Measurements from ENCODE around the gene SNRNP200. TPM values are rescaled to one million over a fixed set of nuclear protein-coding genes. Genes with fewer than 3 reads are reported as not detected.
A peak's percentile ranks its signal among the peaks of the same experiment; 100 is the strongest.

Gene SNRNP200
- total RNA-seq, 1 donor from 2014 or later: 97.3 TPM

- H3K9me3 Mint-ChIP-seq (ENCODE audit: unreplicated experiment): no peaks in the 10 kb centered on the region
- no peak overlapping the region for H3K9ac ChIP-seq (ENCODE audit: low read length)
- H2AFZ ChIP-seq (ENCODE audit: low read depth, low read length): no peak overlapping the region
- H3K4me1 Mint-ChIP-seq (ENCODE audit: low read depth, unreplicated experiment): peaks cover 4% of the 10 kb centered on the region
- TF ChIP-seq EZH2 (IDR thresholded peaks at IDR 0.05; ENCODE audit: insufficient read depth, low read length): no peak
- TF ChIP-seq, protein P1, sequence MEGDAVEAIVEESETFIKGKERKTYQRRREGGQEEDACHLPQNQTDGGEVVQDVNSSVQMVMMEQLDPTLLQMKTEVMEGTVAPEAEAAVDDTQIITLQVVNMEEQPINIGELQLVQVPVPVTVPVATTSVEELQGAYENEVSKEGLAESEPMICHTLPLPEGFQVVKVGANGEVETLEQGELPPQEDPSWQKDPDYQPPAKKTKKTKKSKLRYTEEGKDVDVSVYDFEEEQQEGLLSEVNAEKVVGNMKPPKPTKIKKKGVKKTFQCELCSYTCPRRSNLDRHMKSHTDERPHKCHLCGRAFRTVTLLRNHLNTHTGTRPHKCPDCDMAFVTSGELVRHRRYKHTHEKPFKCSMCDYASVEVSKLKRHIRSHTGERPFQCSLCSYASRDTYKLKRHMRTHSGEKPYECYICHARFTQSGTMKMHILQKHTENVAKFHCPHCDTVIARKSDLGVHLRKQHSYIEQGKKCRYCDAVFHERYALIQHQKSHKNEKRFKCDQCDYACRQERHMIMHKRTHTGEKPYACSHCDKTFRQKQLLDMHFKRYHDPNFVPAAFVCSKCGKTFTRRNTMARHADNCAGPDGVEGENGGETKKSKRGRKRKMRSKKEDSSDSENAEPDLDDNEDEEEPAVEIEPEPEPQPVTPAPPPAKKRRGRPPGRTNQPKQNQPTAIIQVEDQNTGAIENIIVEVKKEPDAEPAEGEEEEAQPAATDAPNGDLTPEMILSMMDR (IDR thresholded peaks at IDR 0.05; ENCODE audit: insufficient read depth, low read depth, low read length): no peak
- FAIRE-seq (no peak), DNase-seq (ENCODE audit: low read depth) (peak; percentile 42)
- peaks cover 3% of the 10 kb centered on the region for H3K4me1 ChIP-seq (ENCODE audit: insufficient read depth, low read length)
- H3K4me2 ChIP-seq (ENCODE audit: low read length): peak overlapping the region; percentile 31
- no peaks in the 10 kb centered on the region for H3K36me3 Mint-ChIP-seq (ENCODE audit: low read depth, unreplicated experiment)
- H3K27me3 ChIP-seq (ENCODE audit: insufficient read depth, low read length): no peaks in the 10 kb centered on the region
- H3K4me3 ChIP-seq (ENCODE audit: insufficient read depth, low read depth, low read length): no peak overlapping the region
- H4K20me1 ChIP-seq (ENCODE audit: insufficient read depth, low read length): no peaks in the 10 kb centered on the region
- no peak overlapping the region for H3K27ac Mint-ChIP-seq (ENCODE audit: unreplicated experiment)
- no peak overlapping the region for H3K4me3 Mint-ChIP-seq (ENCODE audit: unreplicated experiment)
- no peak overlapping the region for H3K27ac ChIP-seq (ENCODE audit: low read depth, low read length)
- H3K27me3 Mint-ChIP-seq (ENCODE audit: low read depth, unreplicated experiment): no peaks in the 10 kb centered on the region
- H3K9me3 ChIP-seq (ENCODE audit: insufficient read depth, low read depth, low read length): no peaks in the 10 kb centered on the region
- H3K79me2 ChIP-seq (ENCODE audit: insufficient read depth, low read length): no peaks in the 10 kb centered on the region
- peaks cover 22% of the 10 kb centered on the region for H3K36me3 ChIP-seq (ENCODE audit: insufficient read depth, low read length)
These were observed 48.3 kb upstream of the SNRNP200 start for GRCh38 chr2:96353606-96354101.

GRCh38 chr2:96353032-96353561 lies 47.8 kb upstream of the SNRNP200 start:
- H3K4me3 Mint-ChIP-seq (ENCODE audit: unreplicated experiment): peak overlapping the region; percentile 0
- H3K4me2 ChIP-seq (ENCODE audit: low read length): peak overlapping the region; percentile 31
- H3K27me3 ChIP-seq (ENCODE audit: insufficient read depth, low read length): no peaks in the 10 kb centered on the region
- H3K9me3 Mint-ChIP-seq (ENCODE audit: unreplicated experiment): no peaks in the 10 kb centered on the region
- peaks cover 3% of the 10 kb centered on the region for H3K4me1 ChIP-seq (ENCODE audit: insufficient read depth, low read length)
- no peak overlapping the region for H3K9ac ChIP-seq (ENCODE audit: low read length)
- H2AFZ ChIP-seq (ENCODE audit: low read depth, low read length): no peak overlapping the region
- peaks cover 4% of the 10 kb centered on the region for H3K4me1 Mint-ChIP-seq (ENCODE audit: low read depth, unreplicated experiment)
- no peak overlapping the region for H3K27ac ChIP-seq (ENCODE audit: low read depth, low read length)
- no peak overlapping the region for H3K27ac Mint-ChIP-seq (ENCODE audit: unreplicated experiment)
- H3K9me3 ChIP-seq (ENCODE audit: insufficient read depth, low read depth, low read length): no peaks in the 10 kb centered on the region
- FAIRE-seq (no peak), DNase-seq (ENCODE audit: low read depth) (no peak)
- no peaks in the 10 kb centered on the region for H4K20me1 ChIP-seq (ENCODE audit: insufficient read depth, low read length)
- no peaks in the 10 kb centered on the region for H3K36me3 Mint-ChIP-seq (ENCODE audit: low read depth, unreplicated experiment)
- no peaks in the 10 kb centered on the region for H3K79me2 ChIP-seq (ENCODE audit: insufficient read depth, low read length)
- H3K4me3 ChIP-seq (ENCODE audit: insufficient read depth, low read depth, low read length): no peak overlapping the region
- no peaks in the 10 kb centered on the region for H3K27me3 Mint-ChIP-seq (ENCODE audit: low read depth, unreplicated experiment)
- peaks cover 22% of the 10 kb centered on the region for H3K36me3 ChIP-seq (ENCODE audit: insufficient read depth, low read length)
- TF ChIP-seq EZH2 (IDR thresholded peaks at IDR 0.05; ENCODE audit: insufficient read depth, low read length): no peak
- TF ChIP-seq, protein P1 (IDR thresholded peaks at IDR 0.05; ENCODE audit: insufficient read depth, low read depth, low read length): no peak

- Histone ChIP-seq H3K4me2 (ENCODE audit: low read length) (no peak overlapping the region), H3K9ac (ENCODE audit: low read length) (no peak overlapping the region), H2AFZ (ENCODE audit: low read depth, low read length) (no peak overlapping the region), H3K27me3 (ENCODE audit: insufficient read depth, low read length) (no peaks in the 10 kb centered on the region), H3K4me3 (ENCODE audit: insufficient read depth, low read depth, low read length) (no peak overlapping the region), H3K9me3 (ENCODE audit: insufficient read depth, low read depth, low read length) (no peaks in the 10 kb centered on the region), H3K79me2 (ENCODE audit: insufficient read depth, low read length) (peaks cover 9% of the 10 kb centered on the region), H3K36me3 (ENCODE audit: insufficient read depth, low read length) (peaks cover 20% of the 10 kb centered on the region), H3K27ac (ENCODE audit: low read depth, low read length) (no peak overlapping the region), H4K20me1 (ENCODE audit: insufficient read depth, low read length) (peaks cover under 1% of the 10 kb centered on the region), H3K4me1 (ENCODE audit: insufficient read depth, low read length) (peaks cover 1% of the 10 kb centered on the region)
- Mint-ChIP-seq H3K9me3 (ENCODE audit: unreplicated experiment) (no peaks in the 10 kb centered on the region), H3K36me3 (ENCODE audit: low read depth, unreplicated experiment) (no peaks in the 10 kb centered on the region), H3K27ac (ENCODE audit: unreplicated experiment) (no peak overlapping the region), H3K27me3 (ENCODE audit: low read depth, unreplicated experiment) (no peaks in the 10 kb centered on the region), H3K4me3 (ENCODE audit: unreplicated experiment) (no peak overlapping the region), H3K4me1 (ENCODE audit: low read depth, unreplicated experiment) (peaks cover under 1% of the 10 kb centered on the region)
- FAIRE-seq: no peak
- no peak for DNase-seq (ENCODE audit: low read depth)
- TF ChIP-seq EZH2 (IDR thresholded peaks at IDR 0.05; ENCODE audit: insufficient read depth, low read length): no peak
- TF ChIP-seq, protein P1 (IDR thresholded peaks at IDR 0.05; ENCODE audit: insufficient read depth, low read depth, low read length): no peak
These were observed 42.0 kb upstream of the SNRNP200 start for GRCh38 chr2:96347395-96347794.

Measured in astrocyte (in vitro differentiated cells and primary cell).